ENCODE data around the gene C10orf120.

GRCh38 chr10:122659126-122659525 is 40.5 kb downstream of the C10orf120 start:
- TF ChIP-seq, protein P1, sequence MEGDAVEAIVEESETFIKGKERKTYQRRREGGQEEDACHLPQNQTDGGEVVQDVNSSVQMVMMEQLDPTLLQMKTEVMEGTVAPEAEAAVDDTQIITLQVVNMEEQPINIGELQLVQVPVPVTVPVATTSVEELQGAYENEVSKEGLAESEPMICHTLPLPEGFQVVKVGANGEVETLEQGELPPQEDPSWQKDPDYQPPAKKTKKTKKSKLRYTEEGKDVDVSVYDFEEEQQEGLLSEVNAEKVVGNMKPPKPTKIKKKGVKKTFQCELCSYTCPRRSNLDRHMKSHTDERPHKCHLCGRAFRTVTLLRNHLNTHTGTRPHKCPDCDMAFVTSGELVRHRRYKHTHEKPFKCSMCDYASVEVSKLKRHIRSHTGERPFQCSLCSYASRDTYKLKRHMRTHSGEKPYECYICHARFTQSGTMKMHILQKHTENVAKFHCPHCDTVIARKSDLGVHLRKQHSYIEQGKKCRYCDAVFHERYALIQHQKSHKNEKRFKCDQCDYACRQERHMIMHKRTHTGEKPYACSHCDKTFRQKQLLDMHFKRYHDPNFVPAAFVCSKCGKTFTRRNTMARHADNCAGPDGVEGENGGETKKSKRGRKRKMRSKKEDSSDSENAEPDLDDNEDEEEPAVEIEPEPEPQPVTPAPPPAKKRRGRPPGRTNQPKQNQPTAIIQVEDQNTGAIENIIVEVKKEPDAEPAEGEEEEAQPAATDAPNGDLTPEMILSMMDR (IDR thresholded peaks at IDR 0.05), result no peak
- TF ChIP-seq POLR2AphosphoS5 (IDR thresholded peaks at IDR 0.05) (no peak), POLR2A (IDR thresholded peaks at IDR 0.05) (no peak)
